Measurements from ENCODE around the gene C1orf56.

DNA sequence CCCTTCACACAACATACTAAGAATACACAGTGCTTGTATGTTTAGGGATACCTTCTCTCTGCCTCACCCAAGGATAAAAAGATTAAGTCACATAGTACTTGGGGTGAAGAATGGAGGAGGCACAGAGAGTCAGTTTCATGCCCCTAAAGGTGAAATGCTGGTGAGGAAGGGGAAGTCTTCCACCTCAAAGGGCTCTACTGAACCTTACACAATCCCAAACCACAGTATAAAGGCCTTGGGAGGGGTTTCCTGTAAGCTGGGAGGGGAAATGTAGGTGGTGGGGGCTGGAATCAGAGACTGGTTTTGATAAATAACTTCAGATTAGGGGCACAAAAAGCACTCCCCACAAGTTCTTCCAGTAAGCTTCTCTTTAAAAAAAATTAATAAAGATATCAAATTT, 44.4 kb upstream of the C1orf56 start:
- TF ChIP-seq CTCF (IDR thresholded peaks at IDR 0.05) (no peak), POLR2A (IDR thresholded peaks at IDR 0.05) (no peak)

All from lower leg skin (tissue), 3 donors.